Fibroblast of skin of left biceps (primary cell): ENCODE results near the gene TTC39C.
"Not testable (repeated sequence)": the region's sequence is repeated elsewhere in the genome, so short reads cannot be mapped to it uniquely, and the experiment has no call there.

Experiments
- DNase-seq, 2 experiments: peaks; one replicate each; pipeline ENCODE4 v3.0.0-alpha.2; 2013; ENCODE audit warnings: low read depth in 2 of 2

The TTC39C gene

DNA sequence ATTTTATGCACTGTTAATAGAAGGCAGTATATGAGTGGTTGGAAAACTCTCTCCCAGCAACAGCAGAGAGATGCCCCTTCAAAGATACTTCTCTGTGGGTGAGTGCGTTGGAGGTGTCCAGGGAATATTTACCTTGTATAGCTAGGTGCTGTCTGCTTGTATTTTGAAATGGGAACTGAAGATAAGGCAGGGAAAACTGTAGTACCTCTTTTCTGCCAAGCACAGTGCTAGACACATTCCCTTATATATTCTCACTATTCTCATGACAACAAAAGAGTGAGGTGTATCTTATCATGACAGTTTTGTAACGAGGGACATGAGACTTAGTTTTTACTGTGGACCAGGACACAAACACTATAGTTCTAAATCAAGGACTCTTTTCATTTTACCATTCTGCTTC lies 2.1 kb downstream of the TTC39C start:
- DNase-seq = no peak

- DNase-seq = no peak
Measured at GRCh38 chr18:24018299-24018886, 3.8 kb downstream of the TTC39C start.

DNA sequence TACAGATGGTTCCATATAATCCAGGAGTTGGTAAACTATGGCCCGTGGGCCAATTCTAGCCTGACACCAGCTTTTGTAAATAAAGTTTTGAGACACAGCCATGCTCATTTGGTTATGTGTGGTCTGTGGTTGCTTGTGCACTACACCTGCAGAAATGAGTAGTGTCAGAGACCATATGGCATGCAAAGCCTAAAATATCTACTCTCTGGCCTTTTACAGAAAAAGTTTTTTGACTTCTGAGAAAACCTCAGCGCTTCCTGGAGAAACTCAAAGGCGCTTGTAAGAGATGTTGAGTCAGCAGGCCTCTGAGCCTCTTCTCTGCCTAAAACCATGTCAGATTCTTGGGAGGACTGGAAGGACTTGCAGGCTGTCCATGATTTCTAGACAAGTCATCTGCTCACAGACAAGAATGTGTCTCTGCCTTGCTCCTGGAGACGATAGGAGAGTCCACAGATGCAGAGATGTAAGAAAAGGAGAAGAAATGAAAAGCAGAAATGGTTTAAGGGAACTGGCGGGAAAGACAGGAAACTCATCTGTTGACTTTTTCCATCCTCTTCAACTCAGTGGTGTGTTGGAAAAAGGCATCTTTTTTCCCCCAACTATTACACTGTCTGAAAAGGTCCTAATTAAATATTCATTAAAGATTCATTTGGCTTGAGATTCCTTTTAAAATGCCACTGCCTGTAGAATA lies 5.2 kb downstream of the TTC39C start:
- DNase-seq = peak in 1 of 2 experiments; percentile 8

DNA sequence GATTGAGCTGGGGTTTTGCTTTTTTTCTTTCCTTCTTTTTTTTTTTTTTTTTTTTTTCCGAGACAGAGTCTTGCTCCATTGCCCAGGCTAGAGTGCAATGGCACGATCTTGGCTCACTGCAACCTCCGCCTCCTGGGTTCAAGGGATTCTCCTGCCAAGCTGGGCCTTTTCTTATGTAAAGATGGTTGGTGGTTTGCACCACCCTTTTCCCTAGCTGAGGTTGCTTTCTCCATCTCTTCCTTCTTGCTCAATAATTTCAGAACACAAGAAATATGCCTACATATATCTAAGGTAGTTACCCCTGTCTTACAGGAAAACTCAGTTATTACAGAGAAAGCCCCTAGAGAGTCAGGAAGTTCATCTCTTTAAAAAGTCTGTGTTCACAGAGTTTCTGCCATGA lies 7.0 kb downstream of the TTC39C start:
- DNase-seq = no peak

GRCh38 chr18:24022161-24022560 lies 7.6 kb downstream of the TTC39C start:
- DNase-seq = peak in 1 of 2 experiments; percentile 30

GRCh38 chr18:24023185-24023814 lies 8.7 kb downstream of the TTC39C start:
- DNase-seq = no peak

DNA sequence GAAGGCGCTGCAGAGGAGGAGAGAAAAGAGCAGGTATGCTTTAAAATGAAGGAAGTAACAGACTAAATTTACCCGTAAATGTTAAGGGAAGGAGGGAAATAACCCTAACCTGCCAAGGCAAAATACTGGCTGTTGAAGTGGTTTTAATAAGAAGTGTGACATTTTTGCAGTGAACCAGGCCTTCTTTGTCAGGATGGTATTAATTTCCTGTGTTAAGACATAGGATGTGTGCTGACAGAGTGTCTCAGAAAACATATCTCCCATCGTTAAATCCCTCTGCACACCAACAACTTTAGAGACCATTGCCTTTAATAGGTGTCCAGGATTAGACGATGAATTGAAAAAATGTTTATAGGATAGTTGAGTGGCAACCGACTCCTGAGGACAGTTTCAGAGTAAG lies 9.9 kb downstream of the TTC39C start:
- DNase-seq = no peak

DNA sequence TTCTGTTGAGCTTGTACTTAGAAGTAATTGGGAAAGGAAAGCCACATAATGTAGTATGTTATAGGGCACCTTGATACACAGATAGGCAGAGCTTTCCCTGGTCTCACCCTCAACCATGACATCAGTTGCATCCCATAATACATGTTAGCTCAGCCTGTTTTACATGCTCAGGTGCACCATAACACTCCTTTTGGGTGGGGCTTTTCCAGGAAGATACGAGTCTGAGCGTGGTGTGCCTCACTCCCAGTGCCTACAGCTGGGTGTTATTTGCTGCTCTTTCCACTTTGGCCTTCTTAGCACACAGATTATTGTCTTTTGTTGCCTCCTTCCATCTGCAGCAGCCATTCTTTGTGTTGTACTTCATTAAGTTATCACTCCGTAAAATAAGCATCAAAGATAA lies 11.9 kb downstream of the TTC39C start:
- no peak for DNase-seq

- peak; percentile 74 to 75 for DNase-seq
Measured at GRCh38 chr18:24027156-24027827, 12.7 kb downstream of the TTC39C start.

- not testable (repeated sequence) for DNase-seq
Measured at GRCh38 chr18:24028946-24029345, 14.4 kb downstream of the TTC39C start.

DNA sequence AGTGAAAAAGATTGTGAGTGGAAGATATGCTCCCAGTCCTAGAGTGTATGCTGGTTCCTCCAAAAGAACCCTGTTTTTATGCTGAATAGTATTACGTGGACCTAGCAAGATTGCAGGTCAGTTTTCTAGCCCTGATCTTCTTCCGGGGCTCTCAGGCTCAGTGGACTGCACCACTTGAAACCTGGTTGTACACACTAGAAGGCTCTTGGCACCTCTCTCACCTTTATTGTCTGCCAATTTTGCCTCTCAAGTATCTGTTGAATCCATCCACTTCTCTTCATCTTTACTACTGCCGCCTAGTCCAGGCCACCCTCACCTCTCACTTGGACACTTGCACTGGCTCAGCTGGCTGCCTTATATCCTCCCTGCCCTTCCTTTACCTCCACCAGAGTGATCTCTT lies 16.8 kb downstream of the TTC39C start:
- no peak for DNase-seq

- DNase-seq = no peak
Measured at GRCh38 chr18:24031916-24032315, 17.4 kb downstream of the TTC39C start.

DNA sequence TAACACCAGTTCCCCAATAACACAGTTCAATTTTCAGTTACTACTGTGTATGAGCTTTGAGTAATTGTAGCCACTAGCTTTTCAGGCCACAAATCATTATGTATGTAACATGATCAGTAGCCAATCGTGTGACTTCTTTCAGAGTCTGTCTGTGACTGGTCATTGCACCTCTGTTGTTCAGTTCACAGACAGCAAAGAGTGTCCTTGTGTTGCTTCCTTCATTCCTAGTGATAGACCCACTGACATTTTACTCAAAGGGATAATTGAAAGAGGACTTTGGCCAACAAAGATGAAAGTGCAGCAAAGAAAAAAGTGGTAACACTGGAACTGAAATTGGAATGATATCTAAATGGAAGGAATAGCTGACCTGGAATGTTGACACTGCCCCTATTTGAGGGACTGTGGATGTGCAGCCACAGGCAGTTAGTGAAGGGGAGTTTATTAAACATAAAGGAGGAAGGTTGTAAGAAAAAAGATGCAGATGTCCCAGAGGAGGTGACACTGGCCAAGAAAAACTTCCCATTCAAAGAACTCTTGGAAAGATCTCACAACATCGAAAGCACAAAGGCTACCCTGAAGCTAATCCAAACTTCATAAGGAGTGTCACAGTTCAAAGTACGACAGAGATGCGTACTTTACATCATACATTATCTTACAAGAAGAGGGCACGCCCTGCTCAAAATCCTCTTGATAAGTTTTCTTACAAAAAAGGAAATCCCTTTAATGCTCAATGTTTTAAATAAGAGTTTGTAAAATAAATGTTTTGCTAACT lies 19.3 kb downstream of the TTC39C start:
- DNase-seq = no peak

DNA sequence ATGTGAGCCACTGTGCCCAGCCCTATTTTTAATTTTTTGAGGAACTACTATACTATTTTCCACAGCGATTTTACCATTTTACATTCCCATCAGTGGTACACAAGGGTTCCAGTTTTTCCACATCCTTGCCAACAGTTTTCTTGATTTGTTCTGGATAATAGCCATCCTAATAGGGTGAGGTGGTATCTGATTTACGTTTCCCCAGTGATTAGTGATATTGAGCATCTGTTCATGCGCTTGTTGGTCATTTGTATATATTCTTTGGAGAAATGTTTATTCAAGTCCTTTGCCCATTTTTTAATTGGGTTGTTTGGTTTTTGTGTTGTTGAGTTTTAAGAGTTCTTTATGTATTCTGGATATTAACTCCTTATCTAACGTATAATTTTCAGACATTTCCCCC lies 20.8 kb downstream of the TTC39C start:
- no peak for DNase-seq

- no peak for DNase-seq
Measured at GRCh38 chr18:24039671-24040070, 25.1 kb downstream of the TTC39C start.

- DNase-seq = no peak
Measured at GRCh38 chr18:24041691-24042090, 27.1 kb downstream of the TTC39C start.

GRCh38 chr18:24043403-24043802 lies 28.8 kb downstream of the TTC39C start:
- no peak for DNase-seq

- no peak for DNase-seq
Measured at GRCh38 chr18:24048261-24048660, 33.7 kb downstream of the TTC39C start.

GRCh38 chr18:24049142-24049541 lies 34.6 kb downstream of the TTC39C start:
- no peak for DNase-seq

DNA sequence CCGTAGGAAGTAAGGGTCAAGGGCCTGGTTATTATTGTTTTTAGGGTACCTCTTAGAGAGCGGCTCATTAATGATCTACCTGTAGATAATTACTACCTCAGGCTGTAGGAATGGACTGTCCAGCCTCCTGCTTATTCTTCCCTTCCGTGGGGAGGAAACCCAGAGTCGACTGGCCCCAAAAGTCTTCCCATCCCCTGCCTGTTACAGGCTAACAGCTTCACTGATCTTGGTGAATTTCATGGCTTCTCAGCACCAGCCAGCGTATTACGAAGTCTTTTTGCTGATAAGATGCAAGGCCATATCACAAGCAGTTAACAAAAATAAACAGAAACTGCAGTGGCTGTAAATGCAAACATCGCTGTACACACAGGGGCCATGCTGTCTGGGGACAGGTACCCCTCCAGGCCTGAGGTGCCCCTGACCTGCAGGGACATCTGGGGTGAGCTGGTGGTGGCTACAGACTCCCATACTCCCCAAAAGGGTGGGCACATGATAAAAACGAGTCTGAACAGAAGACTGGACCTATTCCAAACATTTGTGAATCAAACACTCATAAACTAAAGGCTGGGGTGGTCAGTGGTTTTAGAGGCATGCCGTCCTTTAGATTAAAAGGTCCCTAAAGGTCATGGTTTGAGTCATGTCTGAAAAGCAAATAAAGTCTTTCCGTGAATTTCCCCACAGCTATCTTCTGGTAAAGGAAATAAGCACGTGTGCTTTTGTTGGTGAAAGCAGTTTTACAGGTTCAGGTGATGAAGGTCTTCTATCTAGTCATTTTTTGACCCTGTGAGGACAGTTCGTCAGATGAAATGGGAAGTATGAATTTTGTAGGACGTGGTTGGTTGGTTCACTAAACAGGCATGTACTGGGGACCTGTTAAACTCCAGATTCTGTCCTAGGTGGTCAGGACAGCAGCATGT lies 36.7 kb downstream of the TTC39C start:
- DNase-seq = no peak

GRCh38 chr18:24052053-24052452 lies 37.5 kb downstream of the TTC39C start:
- DNase-seq = no peak
